ENCODE data around the gene EIF2B5.
"Not testable (repeated sequence)": the region's sequence is repeated elsewhere in the genome, so short reads cannot be mapped to it uniquely, and the experiment has no call there.

The EIF2B5 gene

GRCh38 chr3:184157206-184157605, 22.0 kb downstream of the EIF2B5 start:
- TF ChIP-seq CTCF (conservative IDR thresholded peaks at IDR 0.05; ENCODE audit: low read length) (no peak), EZH2phosphoT487 (IDR thresholded peaks at IDR 0.05; ENCODE audit: borderline replicate concordance) (no peak)
- Histone ChIP-seq H3K79me2 (ENCODE audit: insufficient read depth, low read length) (peaks cover 60% of the 10 kb centered on the region), H3K4me3 (ENCODE audit: low read length, poor library complexity, severe bottlenecking) (peak overlapping the region; percentile 83), H3K9ac (ENCODE audit: low read depth, low read length, poor library complexity, severe bottlenecking) (peak overlapping the region; percentile 87), H2AFZ (ENCODE audit: low read length) (no peak overlapping the region), H3K9me3 (ENCODE audit: insufficient read depth, low read depth, low read length) (no peaks in the 10 kb centered on the region), H3K9me2 (replicated peaks; ENCODE audit: low read depth, low read length) (no peaks in the 10 kb centered on the region), H3K36me3 (ENCODE audit: insufficient read depth, low read length) (no peaks in the 10 kb centered on the region), H3K4me2 (ENCODE audit: low read depth, low read length, poor library complexity, severe bottlenecking) (peak overlapping the region; percentile 96), H3F3A (ENCODE audit: low read depth) (peaks cover 10% of the 10 kb centered on the region), H4K20me1 (ENCODE audit: insufficient read depth, low read length, poor library complexity, severe bottlenecking) (peaks cover 33% of the 10 kb centered on the region), H3K4me1 (ENCODE audit: insufficient read depth, low read length, poor library complexity, severe bottlenecking) (peaks cover 36% of the 10 kb centered on the region), H3K27me3 (ENCODE audit: insufficient read depth, low read length, poor library complexity, severe bottlenecking) (no peaks in the 10 kb centered on the region)

GRCh38 chr3:184158404-184158803, 23.2 kb downstream of the EIF2B5 start:
- H3K9ac ChIP-seq (ENCODE audit: low read depth, low read length, poor library complexity, severe bottlenecking): peak overlapping the region; percentile 87
- H3K36me3 ChIP-seq (ENCODE audit: insufficient read depth, low read length): no peaks in the 10 kb centered on the region
- H3K4me2 ChIP-seq (ENCODE audit: low read depth, low read length, poor library complexity, severe bottlenecking): peak overlapping the region; percentile 96
- H3K4me3 ChIP-seq (ENCODE audit: low read length, poor library complexity, severe bottlenecking): peak overlapping the region; percentile 83
- H3K4me1 ChIP-seq (ENCODE audit: insufficient read depth, low read length, poor library complexity, severe bottlenecking): peaks cover 36% of the 10 kb centered on the region
- H3K27me3 ChIP-seq (ENCODE audit: insufficient read depth, low read length, poor library complexity, severe bottlenecking): no peaks in the 10 kb centered on the region
- TF ChIP-seq CTCF (conservative IDR thresholded peaks at IDR 0.05; ENCODE audit: low read length): no peak
- no peak for TF ChIP-seq EZH2phosphoT487 (IDR thresholded peaks at IDR 0.05; ENCODE audit: borderline replicate concordance)
- no peak overlapping the region for H2AFZ ChIP-seq (ENCODE audit: low read length)
- no peaks in the 10 kb centered on the region for H3K9me2 ChIP-seq (replicated peaks; ENCODE audit: low read depth, low read length)
- H3F3A ChIP-seq (ENCODE audit: low read depth): peaks cover 10% of the 10 kb centered on the region
- H3K9me3 ChIP-seq (ENCODE audit: insufficient read depth, low read depth, low read length): no peaks in the 10 kb centered on the region
- H3K79me2 ChIP-seq (ENCODE audit: insufficient read depth, low read length): peaks cover 68% of the 10 kb centered on the region
- peaks cover 34% of the 10 kb centered on the region for H4K20me1 ChIP-seq (ENCODE audit: insufficient read depth, low read length, poor library complexity, severe bottlenecking)

- Histone ChIP-seq H3K9ac (ENCODE audit: low read depth, low read length, poor library complexity, severe bottlenecking) (peak overlapping the region; percentile 34), H3K27me3 (ENCODE audit: insufficient read depth, low read length, poor library complexity, severe bottlenecking) (no peaks in the 10 kb centered on the region), H3K4me1 (ENCODE audit: insufficient read depth, low read length, poor library complexity, severe bottlenecking) (peaks cover 31% of the 10 kb centered on the region), H3K4me3 (ENCODE audit: low read length, poor library complexity, severe bottlenecking) (peak overlapping the region; percentile 4), H4K20me1 (ENCODE audit: insufficient read depth, low read length, poor library complexity, severe bottlenecking) (peaks cover 37% of the 10 kb centered on the region), H3F3A (ENCODE audit: low read depth) (no peaks in the 10 kb centered on the region), H3K36me3 (ENCODE audit: insufficient read depth, low read length) (peaks cover 18% of the 10 kb centered on the region; the same call in 1 of the 2 replicates), H3K9me2 (replicated peaks; ENCODE audit: low read depth, low read length) (no peaks in the 10 kb centered on the region), H3K79me2 (ENCODE audit: insufficient read depth, low read length) (peaks cover 75% of the 10 kb centered on the region), H3K9me3 (ENCODE audit: insufficient read depth, low read depth, low read length) (no peaks in the 10 kb centered on the region), H3K4me2 (ENCODE audit: low read depth, low read length, poor library complexity, severe bottlenecking) (peak overlapping the region; percentile 40), H2AFZ (ENCODE audit: low read length) (no peak overlapping the region)
- TF ChIP-seq EZH2phosphoT487 (IDR thresholded peaks at IDR 0.05; ENCODE audit: borderline replicate concordance): no peak
- TF ChIP-seq CTCF (conservative IDR thresholded peaks at IDR 0.05; ENCODE audit: low read length): no peak
These were observed 25.3 kb downstream of the EIF2B5 start for GRCh38 chr3:184160456-184160855.

GRCh38 chr3:184162571-184163070, 27.5 kb downstream of the EIF2B5 start:
- H3K27me3 ChIP-seq (ENCODE audit: insufficient read depth, low read length, poor library complexity, severe bottlenecking); H3K9ac ChIP-seq (ENCODE audit: low read depth, low read length, poor library complexity, severe bottlenecking); H3K9me2 ChIP-seq (replicated peaks; ENCODE audit: low read depth, low read length); H3K4me3 ChIP-seq (ENCODE audit: low read length, poor library complexity, severe bottlenecking); H2AFZ ChIP-seq (ENCODE audit: low read length); H3K4me2 ChIP-seq (ENCODE audit: low read depth, low read length, poor library complexity, severe bottlenecking); H3F3A ChIP-seq (ENCODE audit: low read depth); H3K9me3 ChIP-seq (ENCODE audit: insufficient read depth, low read depth, low read length): not testable (repeated sequence)
- Histone ChIP-seq H3K4me1 (ENCODE audit: insufficient read depth, low read length, poor library complexity, severe bottlenecking) (peaks cover 22% of the 10 kb centered on the region), H4K20me1 (ENCODE audit: insufficient read depth, low read length, poor library complexity, severe bottlenecking) (peaks cover 24% of the 10 kb centered on the region), H3K79me2 (ENCODE audit: insufficient read depth, low read length) (peaks cover 55% of the 10 kb centered on the region), H3K36me3 (ENCODE audit: insufficient read depth, low read length) (peaks cover 39% of the 10 kb centered on the region; the same call in 1 of the 2 replicates)

Measured in Loucy (cell line).